Tibial artery (tissue), 4 donors: ENCODE data around the gene MRM2.

ENCODE experiments used
- DNase-seq, 2 donors: peaks; one replicate each; pipeline ENCODE4 v3.0.0-alpha.2; 2019
- H3K27ac ChIP-seq, 2 donors: fragments of 200-600 bp; sonication (generic) in 1 of 2; 1 replicate in 1 of 2; 2 replicates in 1 of 2; pipeline ENCODE4 v1.5.1; 2018 to 2019; ENCODE audit warnings: mild to moderate bottlenecking in 1 of 2
- H3K27me3 ChIP-seq, 2 donors: fragments of 200-600 bp; sonication (generic) in 1 of 2; one replicate each; pipeline versions ENCODE4 v1.5.1 to v1.6.0; 2016 to 2019
- H3K36me3 ChIP-seq, 3 donors: fragments of 200-600 bp; sonication (generic) in 2 of 3; one replicate each; pipeline ENCODE4 v1.5.1; 2016 to 2019; ENCODE audit warnings: mild to moderate bottlenecking in 2 of 3
- H3K4me1 ChIP-seq, 4 donors: fragments of 200-600 bp; sonication (generic) in 2 of 4; 1 replicate in 3 of 4; 2 replicates in 1 of 4; pipeline ENCODE4 v1.5.1; 2016 to 2019
- H3K4me3 ChIP-seq, 2 donors: fragments of 200-600 bp; sonication (generic) in 1 of 2; 1 replicate in 1 of 2; 2 replicates in 1 of 2; pipeline ENCODE4 v1.5.1; 2018 to 2019; ENCODE audit warnings: mild to moderate bottlenecking in 2 of 2
- H3K9me3 ChIP-seq, 3 donors: fragments of 200-600 bp; sonication (generic) in 1 of 3; one replicate each; pipeline ENCODE4 v1.5.1; 2016 to 2019
- CTCF ChIP-seq, 2 experiments: fragments of 200-600 bp in 1 of 2; fragments of 450-650 bp in 1 of 2; IDR thresholded peaks; one replicate each; pipeline ENCODE4 v1.5.1; 2017 to 2019; ENCODE audit warnings: antibody characterized with exemption in 2 of 2, mild to moderate bottlenecking in 1 of 2, moderate library complexity in 1 of 2
- intact Hi-C: fragments of 100-400 bp; cut with DNase I; formaldehyde crosslinking; loops from one replicate; pipeline ENCODE4 v1.15.0; 2023; ENCODE audit warnings: low total_unique reads

Gene MRM2

GRCh38 chr7:2232766-2233520 is 9.1 kb downstream of the MRM2 start, which contains the start of gene MAD1L1:
TSS of gene MAD1L1 (minus strand) at chr7:2232945. CDS start at chr7:2230133, 2,812 bp downstream.
- H3K4me1 ChIP-seq = peaks cover 0 to 31% (median 14%) of the 10 kb centered on the region in 4 donors
- H3K27me3 ChIP-seq = no peaks in the 10 kb centered on the region
- DNase-seq = peak; percentile 87 to 94
- H3K36me3 ChIP-seq = peaks cover 12 to 51% (median 36%) of the 10 kb centered on the region in 3 donors
- no peak for TF ChIP-seq CTCF (IDR thresholded peaks at IDR 0.05)
- H3K4me3 ChIP-seq = peak within 1 kb of the TSS; percentile 88 to 98
- intact Hi-C loops = loop anchor here (10.0 kb wide), 1 partner anchor 82 kb away; the partner anchor contains the start of gene SNX8
- H3K9me3 ChIP-seq = no peaks in the 10 kb centered on the region
- H3K27ac ChIP-seq = peak within 1 kb of the TSS; percentile 75 to 76

GRCh38 chr7:2231992-2232765 is 9.8 kb downstream of the MRM2 start:
- intact Hi-C loops = loop anchor here (10.0 kb wide), 1 partner anchor 83 kb away; the partner anchor contains the start of gene SNX8
- no peaks in the 10 kb centered on the region for H3K27me3 ChIP-seq
- peaks cover 10 to 51% (median 34%) of the 10 kb centered on the region in 3 donors for H3K36me3 ChIP-seq
- H3K27ac ChIP-seq = peak overlapping the region; percentile 75 to 76
- H3K9me3 ChIP-seq = no peaks in the 10 kb centered on the region
- H3K4me1 ChIP-seq = peaks cover 0 to 31% (median 14%) of the 10 kb centered on the region in 4 donors
- no peak for DNase-seq
- TF ChIP-seq CTCF (IDR thresholded peaks at IDR 0.05) = peak in 1 of 2 experiments; percentile 5
- H3K4me3 ChIP-seq = peak overlapping the region; percentile 88 to 98

GRCh38 chr7:2230882-2231281 is 11.1 kb downstream of the MRM2 start:
- Histone ChIP-seq H3K4me3 (peak overlapping the region in 1 of 2 donors; percentile 88), H3K27me3 (no peaks in the 10 kb centered on the region), H3K4me1 (peaks cover 0 to 31% (median 14%) of the 10 kb centered on the region in 4 donors), H3K36me3 (peaks cover 15 to 51% (median 34%) of the 10 kb centered on the region in 3 donors), H3K9me3 (no peaks in the 10 kb centered on the region), H3K27ac (no peak overlapping the region)
- TF ChIP-seq CTCF (IDR thresholded peaks at IDR 0.05) = no peak
- DNase-seq = no peak
- intact Hi-C loops = loop anchor here (10.0 kb wide), 1 partner anchor 84 kb away; the partner anchor contains the start of gene SNX8

GRCh38 chr7:2230226-2230625 is 11.8 kb downstream of the MRM2 start:
- peaks cover 0 to 31% (median 14%) of the 10 kb centered on the region in 4 donors for H3K4me1 ChIP-seq
- H3K9me3 ChIP-seq = no peaks in the 10 kb centered on the region
- intact Hi-C loops = loop anchor here (10.0 kb wide), 1 partner anchor 85 kb away; the partner anchor contains the start of gene SNX8
- no peak overlapping the region for H3K4me3 ChIP-seq
- no peak for DNase-seq
- peaks cover 15 to 53% (median 37%) of the 10 kb centered on the region in 3 donors for H3K36me3 ChIP-seq
- no peaks in the 10 kb centered on the region for H3K27me3 ChIP-seq
- H3K27ac ChIP-seq = no peak overlapping the region
- TF ChIP-seq CTCF (IDR thresholded peaks at IDR 0.05) = no peak

GRCh38 chr7:2229467-2229866 is 12.5 kb downstream of the MRM2 start:
- Histone ChIP-seq H3K9me3 (no peaks in the 10 kb centered on the region), H3K27ac (no peak overlapping the region), H3K4me3 (no peak overlapping the region), H3K4me1 (peaks cover 0 to 31% (median 14%) of the 10 kb centered on the region in 4 donors), H3K36me3 (peaks cover 12 to 53% (median 37%) of the 10 kb centered on the region in 3 donors), H3K27me3 (no peaks in the 10 kb centered on the region)
- no peak for DNase-seq
- intact Hi-C loops = no loop called here
- TF ChIP-seq CTCF (IDR thresholded peaks at IDR 0.05) = no peak
